H1 (cell line): ENCODE measurements around the gene CDHR2. TPM values are rescaled to one million over a fixed set of nuclear protein-coding genes. Genes with fewer than 3 reads are reported as not detected.

Experiments used
- CTCF ChIA-PET: fragments of 300-600 bp; sonication (Branson Sonifier 250); formaldehyde crosslinking; loops from one replicate; lab custom pipeline; 2021; ENCODE audit not compliant: partially characterized antibody; lab: Charles Lee
- POLR2A ChIA-PET: fragments of 300-600 bp; sonication (Branson Sonifier 250); formaldehyde crosslinking; loops from one replicate; lab custom pipeline; 2021; ENCODE audit warnings: inconsistent platforms; ENCODE audit not compliant: partially characterized antibody; lab: Charles Lee
- DNase-seq, 2 experiments: peaks; one replicate each; pipeline versions ENCODE4 v3.0.0 to v3.0.0-alpha.2; 2010 to 2022; ENCODE audit warnings: low spot score in 2 of 2, low read depth in 1 of 2, mixed read lengths in 1 of 2
- FAIRE-seq: peaks from 2 replicates; lab custom pipeline; 2011; peaks lifted over from hg19 to GRCh38; lab: Jason Lieb, UNC
- H2AFZ ChIP-seq: 2 replicates; pipeline ENCODE4 v1.8.1; 2012; ENCODE audit warnings: low read length, inconsistent platforms
- H2AK5ac ChIP-seq: 2 replicates; pipeline ENCODE4 v1.6.1; 2013; ENCODE audit warnings: low read depth, low read length
- H2BK120ac ChIP-seq: replicated peaks from 2 replicates; pipeline ENCODE3; 2013; ENCODE audit warnings: low read depth, low read length, inconsistent platforms
- H2BK12ac ChIP-seq: 2 replicates; pipeline ENCODE4 v1.6.1; 2013; ENCODE audit warnings: low read depth, low read length
- H2BK15ac ChIP-seq: 2 replicates; pipeline ENCODE4 v1.6.1; 2013; ENCODE audit warnings: low read length
- H2BK20ac ChIP-seq: 2 replicates; pipeline ENCODE4 v1.6.1; 2013; ENCODE audit warnings: low read length
- H2BK5ac ChIP-seq: 2 replicates; pipeline ENCODE4 v1.6.1; 2013; ENCODE audit warnings: low read depth, low read length
- H3K14ac ChIP-seq: 2 replicates; pipeline ENCODE4 v1.6.1; 2013; ENCODE audit warnings: inconsistent platforms; ENCODE audit not compliant: insufficient read length
- H3K18ac ChIP-seq: 2 replicates; pipeline ENCODE4 v1.6.1; 2013; ENCODE audit warnings: low read length; ENCODE audit errors: extremely low read depth
- H3K23ac ChIP-seq: 2 replicates; pipeline ENCODE4 v1.6.1; 2013; ENCODE audit warnings: inconsistent platforms; ENCODE audit not compliant: insufficient read length
- H3K23me2 ChIP-seq: 2 replicates; pipeline ENCODE4 v1.6.1; 2013; ENCODE audit warnings: low read depth, low read length
- H3K27ac ChIP-seq: 2 replicates; pipeline ENCODE4 v1.6.1; 2011; ENCODE audit warnings: low read depth, low read length, inconsistent platforms
- H3K27me3 ChIP-seq, 4 experiments: replicated peaks in 1 of 4; 1 replicate in 1 of 4; 2 replicates in 3 of 4; pipeline versions ENCODE4 v1.6.1 to v1.8.1; 2011 to 2013; ENCODE audit warnings: low read length in 3 of 4, mild to moderate bottlenecking in 3 of 4, inconsistent platforms in 2 of 4, mixed read lengths in 2 of 4, moderate library complexity in 1 of 4; ENCODE audit not compliant: control insufficient read depth in 3 of 4, insufficient read depth in 3 of 4; ENCODE audit errors: extremely low read depth in 1 of 4
- H3K36me3 ChIP-seq, 4 experiments: 2 replicates each; pipeline versions ENCODE4 v1.6.1 to v1.8.1; 2011 to 2013; ENCODE audit warnings: mild to moderate bottlenecking in 4 of 4, low read length in 3 of 4, moderate library complexity in 2 of 4, control low read depth in 1 of 4, inconsistent platforms in 1 of 4; ENCODE audit not compliant: insufficient read depth in 4 of 4, control insufficient read depth in 2 of 4
- H3K4ac ChIP-seq: replicated peaks from 2 replicates; pipeline ENCODE3; 2013; ENCODE audit warnings: low read length, low read depth, mixed read lengths, inconsistent platforms; ENCODE audit not compliant: insufficient read length
- H3K4me1 ChIP-seq, 4 experiments: replicated peaks in 1 of 4; 1 replicate in 1 of 4; 2 replicates in 3 of 4; pipeline versions ENCODE4 v1.6.1 to v1.8.1; 2011 to 2013; ENCODE audit warnings: low read length in 3 of 4, inconsistent platforms in 2 of 4, mixed read lengths in 1 of 4; ENCODE audit not compliant: insufficient read depth in 4 of 4, control insufficient read depth in 3 of 4
- H3K4me2 ChIP-seq, 2 experiments: 2 replicates each; pipeline versions ENCODE4 v1.6.1 to v1.8.1; 2011 to 2013; ENCODE audit warnings: low read depth in 2 of 2, low read length in 2 of 2, control low read depth in 1 of 2, inconsistent platforms in 1 of 2, mild to moderate bottlenecking in 1 of 2; ENCODE audit not compliant: insufficient read depth in 1 of 2
- H3K4me3 ChIP-seq, 4 experiments: fragments of 200-600, 300-600 bp in 1 of 4; sonication (generic), shearing (Covaris generic), sonication (Bioruptor Twin) in 1 of 4; 2 replicates each; pipeline versions ENCODE4 v1.5.1 to v1.8.1; 2011 to 2016; ENCODE audit warnings: low read length in 4 of 4, low read depth in 3 of 4, control low read depth in 2 of 4, inconsistent platforms in 2 of 4, mild to moderate bottlenecking in 2 of 4, mixed read lengths in 1 of 4, moderate library complexity in 1 of 4; ENCODE audit not compliant: insufficient read depth in 2 of 4; ENCODE audit errors: extremely low read depth in 1 of 4
- H3K56ac ChIP-seq: replicated peaks from 2 replicates; pipeline ENCODE3; 2013; ENCODE audit warnings: low read depth, mild to moderate bottlenecking, mixed read lengths, low read length, inconsistent platforms; ENCODE audit not compliant: insufficient read length
- H3K79me1 ChIP-seq: 2 replicates; pipeline ENCODE4 v1.6.1; 2013; ENCODE audit warnings: low read depth, low read length, control low read depth
- H3K79me2 ChIP-seq, 2 experiments: 2 replicates each; pipeline versions ENCODE4 v1.6.1 to v1.8.1; 2012 to 2013; ENCODE audit warnings: low read length in 2 of 2, mild to moderate bottlenecking in 2 of 2, inconsistent platforms in 1 of 2; ENCODE audit not compliant: insufficient read depth in 2 of 2, control insufficient read depth in 1 of 2
- H3K9ac ChIP-seq, 4 experiments: replicated peaks in 1 of 4; 1 replicate in 1 of 4; 2 replicates in 3 of 4; pipeline versions ENCODE4 v1.6.1 to v1.8.1; 2011 to 2013; ENCODE audit warnings: low read depth in 3 of 4, low read length in 3 of 4, control low read depth in 2 of 4, mild to moderate bottlenecking in 2 of 4, moderate library complexity in 2 of 4, inconsistent platforms in 1 of 4; ENCODE audit errors: extremely low read depth in 1 of 4
- H3K9me3 ChIP-seq, 2 experiments: 2 replicates each; pipeline versions ENCODE4 v1.6.1 to v1.8.1; 2012 to 2013; ENCODE audit warnings: mild to moderate bottlenecking in 2 of 2, moderate library complexity in 2 of 2, control low read depth in 1 of 2, inconsistent platforms in 1 of 2, low read depth in 1 of 2, low read length in 1 of 2, mixed read lengths in 1 of 2; ENCODE audit not compliant: insufficient read depth in 2 of 2
- H4K20me1 ChIP-seq, 2 experiments: replicated peaks in 1 of 2; 2 replicates each; pipeline versions ENCODE3 to v1.8.1; 2011 to 2013; ENCODE audit warnings: inconsistent platforms in 2 of 2, low read length in 2 of 2, mild to moderate bottlenecking in 1 of 2; ENCODE audit not compliant: insufficient read depth in 2 of 2, control insufficient read depth in 1 of 2
- H4K5ac ChIP-seq: 2 replicates; pipeline ENCODE4 v1.6.1; 2013; ENCODE audit warnings: low read length, low read depth, mixed read lengths, inconsistent platforms; ENCODE audit not compliant: insufficient read length
- H4K8ac ChIP-seq: 2 replicates; pipeline ENCODE4 v1.8.0; 2013; ENCODE audit warnings: mild to moderate bottlenecking, moderate library complexity, low read length, inconsistent platforms; ENCODE audit not compliant: insufficient read depth; ENCODE audit errors: extremely low read depth
- H4K91ac ChIP-seq: replicated peaks from 2 replicates; pipeline ENCODE3; 2013; ENCODE audit warnings: low read length, mixed read lengths, inconsistent platforms; ENCODE audit not compliant: insufficient read length
- BRCA1 ChIP-seq: IDR thresholded peaks from 2 replicates; pipeline ENCODE4 v1.6.1; 2012; ENCODE audit warnings: low read depth, low read length, improper control_type of control experiment
- KDM1A ChIP-seq: fragments of 200-600, 300-600 bp; sonication (generic); IDR thresholded peaks from 2 replicates; pipeline ENCODE4 v1.7.1; 2016; ENCODE audit warnings: mild to moderate bottlenecking, low read length, borderline replicate concordance
- NRF1 ChIP-seq: IDR thresholded peaks from 2 replicates; pipeline ENCODE4 v1.6.1; 2011; ENCODE audit warnings: mild to moderate bottlenecking, low read depth, low read length, improper control_type of control experiment
- USF2 ChIP-seq: IDR thresholded peaks from 2 replicates; pipeline ENCODE4 v1.6.1; 2011; ENCODE audit warnings: low read length, improper control_type of control experiment
- ZNF274 ChIP-seq: IDR thresholded peaks from 2 replicates; pipeline ENCODE4 v1.7.0; 2012; ENCODE audit warnings: low read length, borderline replicate concordance; ENCODE audit errors: extremely low read depth
- WGBS, 2 experiments: shearing (Covaris generic) in 1 of 2; methylation state at CpG; one replicate each; pipeline versions ENCODE4 v1.1.6 to v1.1.7; 2013 to 2015; ENCODE audit warnings: low lambda C conversion rate in 2 of 2, mixed read lengths in 2 of 2, inconsistent platforms in 1 of 2, low coverage in 1 of 2, missing lambda C conversion rate in 1 of 2; ENCODE audit not compliant: insufficient replicate concordance in 2 of 2, insufficient coverage in 1 of 2, insufficient read length in 1 of 2; ENCODE audit errors: extremely low coverage in 1 of 2, missing lambda C conversion rate in 1 of 2; 5-methylcytosine and 5-hydroxymethylcytosine counted together
- polyA plus RNA-seq, 7 experiments: library from polyadenylated mRNA; depleted of rRNA in 3 of 7; stranded (reverse) in 5 of 7; unstranded in 2 of 7; fragments of >200 nt in 5 of 7; fragments of 200-250 nt in 2 of 7; gene quantifications; 1 replicate in 5 of 7; 2 replicates in 1 of 7; 4 replicates in 1 of 7; pipeline versions ENCODE4 v1.2.1 to v1.2.3, GENCODE V29; 2011 to 2013; ENCODE audit warnings: missing spikeins in 2 of 7, mixed read lengths in 2 of 7
- total RNA-seq: library from RNA; stranded (reverse); fragmentation: NEBNext Ultra II Directional; extraction: Animal tissue kit (Norgen Biotek cat#: 25700); gene quantifications from 2 replicates; pipeline ENCODE4 v1.2.1, GENCODE V29; 2021

Gene CDHR2
- total and polyA plus RNA-seq, 2 of the 8 experiments (the other 6 are each of a cell fraction or from before 2014, with no cell fraction given): 0.02 to 0.43 TPM

GRCh38 chr5:176533390-176533789 is 15.8 kb upstream of the CDHR2 start:
- Histone ChIP-seq H3K56ac (no peak overlapping the region), H3K9me3 (no peaks in the 10 kb centered on the region), H2AK5ac (no peak overlapping the region), H3K14ac (no peak overlapping the region), H4K20me1 (peaks cover 33 to 43% of the 10 kb centered on the region in 2 experiments), H3K4me1 (peaks cover 4 to 20% (median 18%) of the 10 kb centered on the region in 4 experiments), H4K91ac (no peak overlapping the region), H2BK12ac (no peak overlapping the region), H4K8ac (no peak overlapping the region), H2BK20ac (no peak overlapping the region), H3K27ac (0 out of 2 replicates have a peak overlapping the region, but pooled peaks have one; percentile 54), H3K79me2 (peaks cover 36 to 56% of the 10 kb centered on the region in 2 experiments), H2AFZ (no peak overlapping the region), H2BK5ac (no peak overlapping the region), H3K9ac (no peak overlapping the region), H3K4me3 (no peak overlapping the region), H3K18ac (no peak overlapping the region), H2BK120ac (no peak overlapping the region), H4K5ac (no peak overlapping the region), H3K36me3 (peaks cover 31 to 53% (median 38%) of the 10 kb centered on the region in 4 experiments), H3K4ac (no peak overlapping the region), H3K4me2 (peak overlapping the region; percentile 85 to 98; a peak in 1 of 4 replicates), H3K23ac (no peak overlapping the region), H2BK15ac (no peak overlapping the region), H3K27me3 (no peaks in the 10 kb centered on the region), H3K79me1 (peaks cover 14% of the 10 kb centered on the region), H3K23me2 (peaks cover 12% of the 10 kb centered on the region)
- DNase-seq: no peak
- CTCF ChIA-PET: interaction anchor here (0.7 to 2.6 kb wide), 5 partner anchors 9 to 63 kb away, joined by 3 to 8 read pairs (median 3); no protein-coding TSS in a partner anchor
- WGBS, 2 experiments: 90% methylated on average over 8 of the region's 8 CpGs; no CpG with 5 or more reads in 1 of the 2 experiments
- FAIRE-seq: no peak
- POLR2A ChIA-PET: interaction anchor here (0.8 to 21.1 kb wide), 10 partner anchors 11 to 150 kb away, joined by 3 to 458 read pairs (median 3); partner anchors contain the start of genes EIF4E1B, SNCB and TSPAN17
- TF ChIP-seq BRCA1 (no peak), KDM1A (no peak), NRF1 (no peak), USF2 (no peak), ZNF274 (no peak)
